HCT116 (cell line): ENCODE data around the gene SLC24A2.

Experiments
- EZH2 ChIP-seq: fragments of 200-600 bp; sonication (generic); IDR thresholded peaks from 2 replicates; pipeline ENCODE4 v1.6.1; 2017; ENCODE audit warnings: antibody characterized with exemption, mixed run types
- POLR2A ChIP-seq: IDR thresholded peaks from 2 replicates; pipeline ENCODE4 v1.7.0; 2011; ENCODE audit warnings: borderline replicate concordance; ENCODE audit not compliant: insufficient read depth, insufficient read length; ENCODE audit errors: extremely low read depth
- POLR2AphosphoS5 ChIP-seq: IDR thresholded peaks from 2 replicates; pipeline ENCODE4 v1.6.1; 2011; ENCODE audit warnings: mild to moderate bottlenecking, low read depth, low read length, moderate library complexity
- YY1 ChIP-seq: IDR thresholded peaks from 2 replicates; pipeline ENCODE4 v1.6.1; 2011; ENCODE audit warnings: low read length, low read depth, moderate library complexity, mild to moderate bottlenecking; ENCODE audit not compliant: insufficient replicate concordance; ENCODE audit errors: extremely low read depth
- TF ChIP-seq, protein P1 (sequence below), 3 experiments: fragments of 200-600 bp in 1 of 3; sonication (generic) in 1 of 3; IDR thresholded peaks in 2 of 3; conservative IDR thresholded peaks in 1 of 3; 2 replicates each; pipeline ENCODE4 v1.5.1; 2012 to 2017; ENCODE audit warnings: low read depth in 2 of 3, low read length in 2 of 3, antibody characterized with exemption in 1 of 3, borderline replicate concordance in 1 of 3, control low read depth in 1 of 3, mild to moderate bottlenecking in 1 of 3, mixed read lengths in 1 of 3, mixed run types in 1 of 3, moderate library complexity in 1 of 3; ENCODE audit not compliant: insufficient read depth in 1 of 3
- TF ChIP-seq, protein P2 (sequence below): IDR thresholded peaks from 2 replicates; pipeline ENCODE4 v1.6.1; 2011; ENCODE audit warnings: mild to moderate bottlenecking, low read length, moderate library complexity; ENCODE audit not compliant: insufficient replicate concordance; ENCODE audit errors: extremely low read depth

DNA sequence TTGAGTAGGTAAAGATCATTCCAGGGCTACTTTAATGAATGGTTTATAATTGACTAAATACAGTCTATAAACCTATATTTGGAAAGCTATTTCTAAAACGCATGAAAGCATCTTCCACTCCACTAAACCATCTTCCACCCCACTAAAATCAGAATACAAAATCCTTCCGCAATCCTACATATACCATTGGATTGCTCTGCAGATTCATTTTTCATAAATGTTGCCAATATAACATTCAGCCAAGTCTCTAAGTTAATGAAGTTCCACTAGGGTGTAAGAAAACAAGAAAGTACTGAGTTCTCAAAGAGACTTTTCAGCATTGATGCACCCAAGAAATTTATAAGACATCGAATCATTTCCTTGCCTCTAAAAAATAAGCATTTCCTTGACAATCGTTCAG is 4.7 kb downstream of the SLC24A2 start:
- TF ChIP-seq, protein P1, sequence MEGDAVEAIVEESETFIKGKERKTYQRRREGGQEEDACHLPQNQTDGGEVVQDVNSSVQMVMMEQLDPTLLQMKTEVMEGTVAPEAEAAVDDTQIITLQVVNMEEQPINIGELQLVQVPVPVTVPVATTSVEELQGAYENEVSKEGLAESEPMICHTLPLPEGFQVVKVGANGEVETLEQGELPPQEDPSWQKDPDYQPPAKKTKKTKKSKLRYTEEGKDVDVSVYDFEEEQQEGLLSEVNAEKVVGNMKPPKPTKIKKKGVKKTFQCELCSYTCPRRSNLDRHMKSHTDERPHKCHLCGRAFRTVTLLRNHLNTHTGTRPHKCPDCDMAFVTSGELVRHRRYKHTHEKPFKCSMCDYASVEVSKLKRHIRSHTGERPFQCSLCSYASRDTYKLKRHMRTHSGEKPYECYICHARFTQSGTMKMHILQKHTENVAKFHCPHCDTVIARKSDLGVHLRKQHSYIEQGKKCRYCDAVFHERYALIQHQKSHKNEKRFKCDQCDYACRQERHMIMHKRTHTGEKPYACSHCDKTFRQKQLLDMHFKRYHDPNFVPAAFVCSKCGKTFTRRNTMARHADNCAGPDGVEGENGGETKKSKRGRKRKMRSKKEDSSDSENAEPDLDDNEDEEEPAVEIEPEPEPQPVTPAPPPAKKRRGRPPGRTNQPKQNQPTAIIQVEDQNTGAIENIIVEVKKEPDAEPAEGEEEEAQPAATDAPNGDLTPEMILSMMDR (IDR thresholded peaks at IDR 0.05 in 2 of 3, conservative IDR thresholded peaks at IDR 0.05 in 1 of 3; ENCODE audit: borderline replicate concordance in 1 of 3, insufficient read depth in 1 of 3, low read depth in 2 of 3, low read length in 2 of 3): no peak
- TF ChIP-seq, protein P2, sequence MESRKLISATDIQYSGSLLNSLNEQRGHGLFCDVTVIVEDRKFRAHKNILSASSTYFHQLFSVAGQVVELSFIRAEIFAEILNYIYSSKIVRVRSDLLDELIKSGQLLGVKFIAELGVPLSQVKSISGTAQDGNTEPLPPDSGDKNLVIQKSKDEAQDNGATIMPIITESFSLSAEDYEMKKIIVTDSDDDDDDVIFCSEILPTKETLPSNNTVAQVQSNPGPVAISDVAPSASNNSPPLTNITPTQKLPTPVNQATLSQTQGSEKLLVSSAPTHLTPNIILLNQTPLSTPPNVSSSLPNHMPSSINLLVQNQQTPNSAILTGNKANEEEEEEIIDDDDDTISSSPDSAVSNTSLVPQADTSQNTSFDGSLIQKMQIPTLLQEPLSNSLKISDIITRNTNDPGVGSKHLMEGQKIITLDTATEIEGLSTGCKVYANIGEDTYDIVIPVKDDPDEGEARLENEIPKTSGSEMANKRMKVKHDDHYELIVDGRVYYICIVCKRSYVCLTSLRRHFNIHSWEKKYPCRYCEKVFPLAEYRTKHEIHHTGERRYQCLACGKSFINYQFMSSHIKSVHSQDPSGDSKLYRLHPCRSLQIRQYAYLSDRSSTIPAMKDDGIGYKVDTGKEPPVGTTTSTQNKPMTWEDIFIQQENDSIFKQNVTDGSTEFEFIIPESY: no peak
- TF ChIP-seq POLR2AphosphoS5 (no peak), POLR2A (no peak), YY1 (no peak), EZH2 (no peak)
